RWPE2 (cell line): ENCODE results near the gene SKI.

Source experiments
- ATAC-seq: fragments of 200-7000 bp; cut with Tn5 transposase; 3 replicates; pipeline ENCODE4 v1.9.1; 2021; ENCODE audit warnings: low read depth
- DNase-seq: peaks from one replicate; pipeline ENCODE4 v3.0.0-alpha.2; 2020; ENCODE audit warnings: low spot score
- H3K27ac ChIP-seq: fragments of 450-650 bp; 2 replicates; pipeline ENCODE4 v1.5.1; 2017; ENCODE audit warnings: mild to moderate bottlenecking; ENCODE audit not compliant: poor library complexity, severe bottlenecking
- H3K27me3 ChIP-seq: fragments of 250-450 bp; sonication (Bioruptor Pico); 2 replicates; pipeline ENCODE4 v1.5.1; 2021; ENCODE audit warnings: mild to moderate bottlenecking, moderate library complexity; ENCODE audit not compliant: insufficient read depth, poor library complexity, severe bottlenecking
- H3K36me3 ChIP-seq: fragments of 250-450 bp; sonication (Bioruptor Pico); 2 replicates; pipeline ENCODE4 v1.5.1; 2020; ENCODE audit warnings: low read depth, mild to moderate bottlenecking, moderate library complexity
- H3K4me1 ChIP-seq: fragments of 250-450 bp; sonication (Bioruptor Pico); 2 replicates; pipeline ENCODE4 v1.5.1; 2021; ENCODE audit warnings: mild to moderate bottlenecking, moderate library complexity; ENCODE audit not compliant: insufficient read depth, poor library complexity, severe bottlenecking
- H3K4me3 ChIP-seq: fragments of 250-450 bp; sonication (Bioruptor Pico); 2 replicates; pipeline ENCODE4 v1.5.1; 2021; ENCODE audit warnings: mild to moderate bottlenecking, moderate library complexity; ENCODE audit not compliant: severe bottlenecking
- H3K9me3 ChIP-seq: fragments of 250-450 bp; sonication (Bioruptor Pico); 2 replicates; pipeline ENCODE4 v1.5.1; 2021; ENCODE audit warnings: mild to moderate bottlenecking, moderate library complexity; ENCODE audit not compliant: severe bottlenecking
- TF ChIP-seq, protein P1 (sequence below): fragments of 450-650 bp; IDR thresholded peaks from one replicate; pipeline ENCODE4 v1.5.1; 2017; ENCODE audit warnings: mild to moderate bottlenecking, moderate library complexity; ENCODE audit not compliant: poor library complexity, severe bottlenecking

The SKI gene

GRCh38 chr1:2274929-2275475, 46.9 kb downstream of the SKI start:
- no peaks in the 10 kb centered on the region for H3K4me1 ChIP-seq
- ATAC-seq (no peak), DNase-seq (no peak)
- TF ChIP-seq, protein P1, sequence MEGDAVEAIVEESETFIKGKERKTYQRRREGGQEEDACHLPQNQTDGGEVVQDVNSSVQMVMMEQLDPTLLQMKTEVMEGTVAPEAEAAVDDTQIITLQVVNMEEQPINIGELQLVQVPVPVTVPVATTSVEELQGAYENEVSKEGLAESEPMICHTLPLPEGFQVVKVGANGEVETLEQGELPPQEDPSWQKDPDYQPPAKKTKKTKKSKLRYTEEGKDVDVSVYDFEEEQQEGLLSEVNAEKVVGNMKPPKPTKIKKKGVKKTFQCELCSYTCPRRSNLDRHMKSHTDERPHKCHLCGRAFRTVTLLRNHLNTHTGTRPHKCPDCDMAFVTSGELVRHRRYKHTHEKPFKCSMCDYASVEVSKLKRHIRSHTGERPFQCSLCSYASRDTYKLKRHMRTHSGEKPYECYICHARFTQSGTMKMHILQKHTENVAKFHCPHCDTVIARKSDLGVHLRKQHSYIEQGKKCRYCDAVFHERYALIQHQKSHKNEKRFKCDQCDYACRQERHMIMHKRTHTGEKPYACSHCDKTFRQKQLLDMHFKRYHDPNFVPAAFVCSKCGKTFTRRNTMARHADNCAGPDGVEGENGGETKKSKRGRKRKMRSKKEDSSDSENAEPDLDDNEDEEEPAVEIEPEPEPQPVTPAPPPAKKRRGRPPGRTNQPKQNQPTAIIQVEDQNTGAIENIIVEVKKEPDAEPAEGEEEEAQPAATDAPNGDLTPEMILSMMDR: no peak
- no peak overlapping the region for H3K27ac ChIP-seq
- H3K27me3 ChIP-seq: no peaks in the 10 kb centered on the region
- H3K4me3 ChIP-seq: no peak overlapping the region
- H3K9me3 ChIP-seq: no peaks in the 10 kb centered on the region
- H3K36me3 ChIP-seq: peaks cover 12% of the 10 kb centered on the region; the same call in 1 of the 2 replicates

DNA sequence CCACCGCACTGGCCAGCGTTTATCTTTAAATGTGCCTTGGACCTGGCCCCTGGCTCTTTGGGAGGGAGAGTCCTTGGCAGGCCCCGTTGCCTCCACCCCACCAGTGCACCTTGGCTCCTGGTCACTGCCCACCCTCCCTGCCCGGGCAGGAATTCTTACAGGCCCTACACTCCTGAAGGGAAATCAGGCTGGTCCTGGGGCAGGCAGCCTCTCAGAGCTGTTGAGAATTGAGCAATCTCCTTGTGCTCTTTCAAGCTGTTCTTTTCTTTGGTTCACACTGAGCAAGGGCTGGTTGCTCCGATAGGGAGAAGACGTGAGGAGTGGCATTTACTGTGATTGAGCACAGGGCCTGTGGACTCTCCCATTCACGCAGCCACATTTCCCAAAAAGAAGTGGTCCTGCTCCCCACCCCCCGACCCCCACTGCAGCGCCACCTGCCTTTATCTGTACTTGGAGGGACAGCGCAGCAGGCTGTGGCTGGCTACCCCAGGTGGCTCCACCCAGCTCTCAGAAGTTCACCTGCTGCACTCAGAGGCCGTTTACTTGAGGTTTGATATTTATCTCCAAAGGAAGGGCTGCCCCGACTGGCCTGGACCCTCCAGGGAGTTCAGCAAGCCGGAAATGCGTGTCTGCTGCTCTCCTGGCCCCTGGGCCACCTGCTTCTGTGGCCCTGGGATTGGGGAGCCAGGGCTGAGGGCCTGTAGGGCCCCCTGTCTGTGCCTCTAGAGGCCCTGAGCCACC, 47.8 kb downstream of the SKI start:
- Histone ChIP-seq H3K36me3 (peaks cover 12% of the 10 kb centered on the region; the same call in 1 of the 2 replicates), H3K4me1 (no peaks in the 10 kb centered on the region), H3K27ac (no peak overlapping the region), H3K4me3 (no peak overlapping the region), H3K9me3 (no peaks in the 10 kb centered on the region), H3K27me3 (no peaks in the 10 kb centered on the region)
- ATAC-seq (peak; percentile 35; the same call in 2 of the 3 replicates), DNase-seq (no peak)
- TF ChIP-seq, protein P1: no peak

GRCh38 chr1:2276803-2277580, 48.9 kb downstream of the SKI start:
- ATAC-seq (no peak), DNase-seq (no peak)
- Histone ChIP-seq H3K4me3 (no peak overlapping the region), H3K36me3 (peaks cover 12% of the 10 kb centered on the region; the same call in 1 of the 2 replicates), H3K27ac (no peak overlapping the region), H3K4me1 (no peaks in the 10 kb centered on the region), H3K9me3 (no peaks in the 10 kb centered on the region), H3K27me3 (no peaks in the 10 kb centered on the region)
- TF ChIP-seq, protein P1: no peak

DNA sequence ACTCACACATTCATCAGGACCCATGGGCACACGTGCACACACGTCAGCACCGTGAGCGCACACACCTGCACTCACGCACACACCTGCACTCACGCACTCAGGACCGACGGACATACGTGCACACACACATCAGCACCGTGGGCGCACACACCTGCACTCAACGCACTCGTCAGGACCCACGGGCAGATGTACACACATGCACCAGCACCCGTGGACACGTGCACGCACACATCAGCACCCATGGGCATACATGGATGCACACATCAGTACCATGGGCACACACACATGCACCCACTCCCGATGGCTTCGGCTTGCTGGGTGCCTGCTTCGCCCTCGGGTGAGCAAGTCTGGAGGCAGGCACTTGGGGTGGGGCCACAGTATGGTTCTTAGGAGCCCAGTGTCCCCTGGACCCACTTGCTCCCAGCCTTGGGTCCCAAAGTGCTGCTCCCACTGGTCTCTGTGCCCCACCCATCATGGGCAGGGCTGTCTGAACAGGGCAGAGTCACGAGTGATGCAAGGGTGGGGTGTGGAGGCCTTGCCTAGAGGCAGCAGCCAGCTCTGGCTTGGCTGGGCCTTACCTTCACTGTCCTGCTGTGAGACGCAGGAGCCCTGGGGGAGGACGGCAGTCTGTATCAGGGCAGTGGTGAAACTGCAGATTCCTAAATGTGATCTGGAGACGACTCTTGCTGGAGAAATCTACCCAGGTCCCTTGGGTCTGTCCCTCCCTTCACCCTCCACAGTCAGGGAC, 49.8 kb downstream of the SKI start:
- no peaks in the 10 kb centered on the region for H3K27me3 ChIP-seq
- peaks cover 12% of the 10 kb centered on the region; the same call in 1 of the 2 replicates for H3K36me3 ChIP-seq
- no peaks in the 10 kb centered on the region for H3K9me3 ChIP-seq
- TF ChIP-seq, protein P1: no peak
- no peak overlapping the region for H3K4me3 ChIP-seq
- peak; percentile 26; the same call in 1 of the 3 replicates for ATAC-seq
- H3K27ac ChIP-seq: peak overlapping the region; percentile 8
- H3K4me1 ChIP-seq: no peaks in the 10 kb centered on the region
- no peak for DNase-seq
